HepG2 (cell line): ENCODE results near the gene CPT1B. TPM values are rescaled to one million over a fixed set of nuclear protein-coding genes. Genes with fewer than 3 reads are reported as not detected.

Source experiments
- CCDC6 ChIP-seq: sonication (generic); formaldehyde crosslinking; IDR thresholded peaks from 2 replicates; pipeline ENCODE4 v1.8.1; 2022; ENCODE audit warnings: mild to moderate bottlenecking, missing genetic modification reagents, moderate library complexity
- DPF2 ChIP-seq: sonication (generic); formaldehyde crosslinking; IDR thresholded peaks from 2 replicates; pipeline ENCODE4 v1.4.0; 2020; ENCODE audit warnings: mild to moderate bottlenecking, low read depth, missing genetic modification reagents, borderline replicate concordance
- FOXM1 ChIP-seq: sonication (generic); formaldehyde crosslinking; IDR thresholded peaks from 2 replicates; pipeline ENCODE4 v1.5.0; 2020; ENCODE audit warnings: missing genetic modification reagents
- ISL2 ChIP-seq: sonication (generic); formaldehyde crosslinking; IDR thresholded peaks from 2 replicates; pipeline ENCODE4 v1.5.0; 2020; ENCODE audit warnings: missing genetic modification reagents
- NR2F1 ChIP-seq, 2 experiments: fragments of 450-650 bp in 1 of 2; formaldehyde crosslinking in 1 of 2; IDR thresholded peaks; 2 replicates each; pipeline versions ENCODE4 v1.5.0 to v1.6.1; 2016 to 2020; ENCODE audit warnings: mild to moderate bottlenecking in 1 of 2, missing compliant biosample characterization in 1 of 2, missing genetic modification reagents in 1 of 2, moderate library complexity in 1 of 2
- PITX1 ChIP-seq: sonication (generic); formaldehyde crosslinking; IDR thresholded peaks from 2 replicates; pipeline ENCODE4 v1.5.1; 2020; ENCODE audit warnings: mild to moderate bottlenecking, missing genetic modification reagents
- RBM22 ChIP-seq: fragments of 200-400 bp; formaldehyde crosslinking; optimal IDR thresholded peaks from 2 replicates; pipeline ENCODE3; 2017; ENCODE audit warnings: mild to moderate bottlenecking, low read length, moderate library complexity
- SMARCC2 ChIP-seq: fragments of 450-650 bp; IDR thresholded peaks from 2 replicates; pipeline ENCODE4 v1.6.1; 2017; ENCODE audit warnings: antibody characterized with exemption, mild to moderate bottlenecking
- ZBTB7A ChIP-seq: sonication (generic); formaldehyde crosslinking; IDR thresholded peaks from 2 replicates; pipeline ENCODE4 v1.8.0; 2022; ENCODE audit warnings: mild to moderate bottlenecking, missing genetic modification reagents
- ZFP37 ChIP-seq: sonication (generic); formaldehyde crosslinking; IDR thresholded peaks from 2 replicates; pipeline ENCODE4 v1.4.0; 2020; ENCODE audit warnings: missing genetic modification reagents, borderline replicate concordance
- ZFP62 ChIP-seq: sonication (generic); formaldehyde crosslinking; IDR thresholded peaks from 2 replicates; pipeline ENCODE4 v1.4.0; 2020; ENCODE audit warnings: missing genetic modification reagents
- ZNF17 ChIP-seq: sonication (generic); formaldehyde crosslinking; IDR thresholded peaks from 2 replicates; pipeline ENCODE4 v1.5.0; 2020; ENCODE audit warnings: mild to moderate bottlenecking, missing genetic modification reagents
- ZNF224 ChIP-seq: sonication (generic); formaldehyde crosslinking; IDR thresholded peaks from 2 replicates; pipeline ENCODE4 v1.5.0; 2020; ENCODE audit warnings: mild to moderate bottlenecking, missing genetic modification reagents
- ZNF367 ChIP-seq: sonication (generic); formaldehyde crosslinking; IDR thresholded peaks from 2 replicates; pipeline ENCODE4 v1.4.0; 2020; ENCODE audit warnings: missing genetic modification reagents, borderline replicate concordance
- ZNF674 ChIP-seq: sonication (generic); formaldehyde crosslinking; IDR thresholded peaks from 2 replicates; pipeline ENCODE4 v1.5.0; 2020; ENCODE audit warnings: low read depth, mild to moderate bottlenecking, missing genetic modification reagents
- ZZZ3 ChIP-seq: sonication (generic); formaldehyde crosslinking; IDR thresholded peaks from 2 replicates; pipeline ENCODE4 v1.4.0; 2020; ENCODE audit warnings: missing genetic modification reagents, mild to moderate bottlenecking, borderline replicate concordance
- polyA plus RNA-seq, 8 experiments: library from polyadenylated mRNA; depleted of rRNA in 3 of 8; stranded (reverse) in 7 of 8; unstranded in 1 of 8; fragments of >200 nt; fragmentation: Illumina TruSeq in 4 of 8; extraction: Trizol in 4 of 8; gene quantifications; 2 replicates each; pipeline versions ENCODE4 v1.2.1 to v1.2.3, GENCODE V29; 2011 to 2016; ENCODE audit warnings: low read depth in 4 of 8, missing spikeins in 1 of 8, mixed read lengths in 1 of 8; ENCODE audit not compliant: insufficient read depth in 1 of 8
- total RNA-seq, 5 experiments: library from RNA; depleted of rRNA; stranded (reverse); fragments of >200 nt; fragmentation: Illumina TruSeq; extraction: Trizol; gene quantifications; 2 replicates each; pipeline ENCODE4 v1.2.3, GENCODE V29; 2016; ENCODE audit warnings: low read depth in 1 of 5
- TF ChIP-seq, protein P1 (sequence below): IDR thresholded peaks from 2 replicates; pipeline ENCODE4 v1.6.1; 2016; ENCODE audit warnings: mild to moderate bottlenecking
- TF ChIP-seq, protein P2 (sequence below): sonication (generic); formaldehyde crosslinking; IDR thresholded peaks from 2 replicates; pipeline ENCODE4 v1.8.1; 2023; ENCODE audit warnings: mild to moderate bottlenecking, inconsistent platforms, moderate library complexity, missing genetic modification reagents, borderline replicate concordance
- TF ChIP-seq, protein P3 (sequence below): sonication (generic); formaldehyde crosslinking; IDR thresholded peaks from 2 replicates; pipeline ENCODE4 v1.5.0; 2020; ENCODE audit warnings: missing genetic modification reagents
- TF ChIP-seq, protein P4 (sequence below): sonication (generic); formaldehyde crosslinking; IDR thresholded peaks from 2 replicates; pipeline ENCODE4 v1.5.0; 2020; ENCODE audit warnings: missing genetic modification reagents
- TF ChIP-seq, protein P5 (sequence below): sonication (generic); formaldehyde crosslinking; IDR thresholded peaks from 2 replicates; pipeline ENCODE4 v1.5.0; 2020; ENCODE audit warnings: mild to moderate bottlenecking, missing genetic modification reagents
- TF ChIP-seq, protein P6 (sequence below): sonication (generic); formaldehyde crosslinking; IDR thresholded peaks from 2 replicates; pipeline ENCODE4 v1.8.1; 2023; ENCODE audit warnings: mild to moderate bottlenecking, missing genetic modification reagents

Gene CPT1B
- total and polyA plus RNA-seq, 2 of the 13 experiments (the other 11 are each of a cell fraction or from before 2014, with no cell fraction given), result 9.2 to 19.5 TPM

DNA sequence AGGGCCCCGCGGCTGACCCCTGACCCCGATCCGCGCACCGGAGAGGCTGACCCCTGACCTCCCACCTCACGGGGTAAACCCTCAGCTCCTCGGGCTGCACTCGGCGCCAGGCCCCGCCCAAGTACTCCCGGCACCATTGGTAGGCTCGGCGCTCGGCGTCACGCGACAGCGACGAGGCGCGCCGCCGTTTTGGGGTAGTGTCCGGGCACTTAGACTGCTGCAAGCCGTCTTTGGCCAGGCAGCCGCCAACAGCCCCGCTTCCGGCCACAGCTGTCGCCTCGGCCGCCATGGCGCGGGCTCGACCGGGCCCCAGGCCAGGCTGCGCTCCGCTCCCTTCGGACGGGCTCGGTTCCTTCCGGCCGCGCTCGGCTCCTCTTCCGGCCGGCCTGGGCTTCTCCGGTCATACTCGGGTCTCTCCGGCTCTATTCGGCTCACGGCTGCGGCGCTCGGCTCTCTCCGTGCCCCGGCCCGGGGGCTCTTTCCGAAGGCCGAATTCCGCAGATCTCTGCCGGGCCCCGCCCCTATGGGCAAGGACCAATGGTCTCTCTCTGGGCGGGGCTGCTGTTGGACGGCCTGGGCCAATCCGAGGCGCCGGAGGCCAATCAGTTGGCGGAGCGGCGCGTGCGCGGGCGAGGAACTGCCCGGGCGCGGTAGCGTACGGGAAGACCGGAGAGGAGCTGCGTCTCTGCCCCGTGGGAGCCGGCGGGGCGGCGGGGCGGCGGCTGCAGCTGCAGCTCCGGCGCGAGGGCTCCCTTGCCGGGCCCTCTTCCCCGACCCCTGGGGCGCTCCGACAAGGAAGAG lies 4.5 kb upstream of the CPT1B start, which contains the start of gene CHKB (continued):
- TF ChIP-seq, protein P1, sequence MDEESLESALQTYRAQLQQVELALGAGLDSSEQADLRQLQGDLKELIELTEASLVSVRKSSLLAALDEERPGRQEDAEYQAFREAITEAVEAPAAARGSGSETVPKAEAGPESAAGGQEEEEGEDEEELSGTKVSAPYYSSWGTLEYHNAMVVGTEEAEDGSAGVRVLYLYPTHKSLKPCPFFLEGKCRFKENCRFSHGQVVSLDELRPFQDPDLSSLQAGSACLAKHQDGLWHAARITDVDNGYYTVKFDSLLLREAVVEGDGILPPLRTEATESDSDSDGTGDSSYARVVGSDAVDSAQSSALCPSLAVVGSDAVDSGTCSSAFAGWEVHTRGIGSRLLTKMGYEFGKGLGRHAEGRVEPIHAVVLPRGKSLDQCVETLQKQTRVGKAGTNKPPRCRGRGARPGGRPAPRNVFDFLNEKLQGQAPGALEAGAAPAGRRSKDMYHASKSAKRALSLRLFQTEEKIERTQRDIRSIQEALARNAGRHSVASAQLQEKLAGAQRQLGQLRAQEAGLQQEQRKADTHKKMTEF, result peak; percentile 75
- TF ChIP-seq, protein P2, sequence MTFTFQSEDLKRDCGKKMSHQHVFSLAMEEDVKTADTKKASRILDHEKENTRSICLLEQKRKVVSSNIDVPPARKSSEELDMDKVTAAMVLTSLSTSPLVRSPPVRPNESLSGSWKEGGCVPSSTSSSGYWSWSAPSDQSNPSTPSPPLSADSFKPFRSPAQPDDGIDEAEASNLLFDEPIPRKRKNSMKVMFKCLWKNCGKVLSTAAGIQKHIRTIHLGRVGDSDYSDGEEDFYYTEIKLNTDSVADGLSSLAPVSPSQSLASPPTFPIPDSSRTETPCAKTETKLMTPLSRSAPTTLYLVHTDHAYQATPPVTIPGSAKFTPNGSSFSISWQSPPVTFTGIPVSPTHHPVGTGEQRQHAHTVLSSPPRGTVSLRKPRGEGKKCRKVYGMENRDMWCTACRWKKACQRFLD (CRISPR knock-in tag), result peak; percentile 36; the same call in 1 of the 2 replicates
- TF ChIP-seq, protein P3, sequence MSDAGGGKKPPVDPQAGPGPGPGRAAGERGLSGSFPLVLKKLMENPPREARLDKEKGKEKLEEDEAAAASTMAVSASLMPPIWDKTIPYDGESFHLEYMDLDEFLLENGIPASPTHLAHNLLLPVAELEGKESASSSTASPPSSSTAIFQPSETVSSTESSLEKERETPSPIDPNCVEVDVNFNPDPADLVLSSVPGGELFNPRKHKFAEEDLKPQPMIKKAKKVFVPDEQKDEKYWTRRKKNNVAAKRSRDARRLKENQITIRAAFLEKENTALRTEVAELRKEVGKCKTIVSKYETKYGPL (CRISPR knock-in tag), result peak; percentile 37; the same call in 1 of the 2 replicates
- TF ChIP-seq, protein P4, sequence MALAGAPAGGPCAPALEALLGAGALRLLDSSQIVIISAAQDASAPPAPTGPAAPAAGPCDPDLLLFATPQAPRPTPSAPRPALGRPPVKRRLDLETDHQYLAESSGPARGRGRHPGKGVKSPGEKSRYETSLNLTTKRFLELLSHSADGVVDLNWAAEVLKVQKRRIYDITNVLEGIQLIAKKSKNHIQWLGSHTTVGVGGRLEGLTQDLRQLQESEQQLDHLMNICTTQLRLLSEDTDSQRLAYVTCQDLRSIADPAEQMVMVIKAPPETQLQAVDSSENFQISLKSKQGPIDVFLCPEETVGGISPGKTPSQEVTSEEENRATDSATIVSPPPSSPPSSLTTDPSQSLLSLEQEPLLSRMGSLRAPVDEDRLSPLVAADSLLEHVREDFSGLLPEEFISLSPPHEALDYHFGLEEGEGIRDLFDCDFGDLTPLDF (CRISPR knock-in tag), result peak; percentile 56; the same call in 1 of the 2 replicates
- TF ChIP-seq ZNF674 (CRISPR knock-in tag) (no peak; the same call in 1 of the 2 replicates), DPF2 (CRISPR knock-in tag) (no peak), ZNF17 (CRISPR knock-in tag) (no peak), ISL2 (CRISPR knock-in tag) (0 out of 2 replicates have a peak, but pooled peaks have one; percentile 15), FOXM1 (CRISPR knock-in tag) (no peak), ZZZ3 (peak; percentile 25; the same call in 1 of the 2 replicates), PITX1 (CRISPR knock-in tag) (no peak), ZFP37 (no peak), NR2F1 (CRISPR knock-in tag; IDR thresholded peaks at IDR 0.05) (peak; percentile 84 to 90), ZNF367 (CRISPR knock-in tag) (no peak; the same call in 1 of the 2 replicates), RBM22 (no peak), ZNF224 (CRISPR knock-in tag) (peak; percentile 91; the same call in 1 of the 2 replicates), CCDC6 (CRISPR knock-in tag) (peak; percentile 19; the same call in 1 of the 2 replicates), ZBTB7A (no peak), SMARCC2 (no peak), ZFP62 (CRISPR knock-in tag) (no peak)
- TF ChIP-seq, protein P5, sequence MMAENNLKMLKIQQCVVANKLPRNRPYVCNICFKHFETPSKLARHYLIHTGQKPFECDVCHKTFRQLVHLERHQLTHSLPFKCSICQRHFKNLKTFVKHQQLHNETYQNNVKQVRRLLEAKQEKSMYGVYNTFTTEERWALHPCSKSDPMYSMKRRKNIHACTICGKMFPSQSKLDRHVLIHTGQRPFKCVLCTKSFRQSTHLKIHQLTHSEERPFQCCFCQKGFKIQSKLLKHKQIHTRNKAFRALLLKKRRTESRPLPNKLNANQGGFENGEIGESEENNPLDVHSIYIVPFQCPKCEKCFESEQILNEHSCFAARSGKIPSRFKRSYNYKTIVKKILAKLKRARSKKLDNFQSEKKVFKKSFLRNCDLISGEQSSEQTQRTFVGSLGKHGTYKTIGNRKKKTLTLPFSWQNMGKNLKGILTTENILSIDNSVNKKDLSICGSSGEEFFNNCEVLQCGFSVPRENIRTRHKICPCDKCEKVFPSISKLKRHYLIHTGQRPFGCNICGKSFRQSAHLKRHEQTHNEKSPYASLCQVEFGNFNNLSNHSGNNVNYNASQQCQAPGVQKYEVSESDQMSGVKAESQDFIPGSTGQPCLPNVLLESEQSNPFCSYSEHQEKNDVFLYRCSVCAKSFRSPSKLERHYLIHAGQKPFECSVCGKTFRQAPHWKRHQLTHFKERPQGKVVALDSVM (CRISPR knock-in tag), result 0 out of 2 replicates have a peak, but pooled peaks have one; percentile 41
- TF ChIP-seq, protein P6, sequence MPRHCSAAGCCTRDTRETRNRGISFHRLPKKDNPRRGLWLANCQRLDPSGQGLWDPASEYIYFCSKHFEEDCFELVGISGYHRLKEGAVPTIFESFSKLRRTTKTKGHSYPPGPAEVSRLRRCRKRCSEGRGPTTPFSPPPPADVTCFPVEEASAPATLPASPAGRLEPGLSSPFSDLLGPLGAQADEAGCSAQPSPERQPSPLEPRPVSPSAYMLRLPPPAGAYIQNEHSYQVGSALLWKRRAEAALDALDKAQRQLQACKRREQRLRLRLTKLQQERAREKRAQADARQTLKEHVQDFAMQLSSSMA (CRISPR knock-in tag), result no peak
